Activated CD4-positive, CD25-positive, alpha-beta regulatory T cell treated with anti-CD3 and anti-CD28 coated beads, Interleukin-2, amount 50 U/mL, for 24 hours (primary cell): ENCODE results near the gene GPR158.

Experiments used
- ATAC-seq, 2 donors: fragments of 150-1000 bp; cut with Tn5 transposase; one replicate each; pipeline ENCODE4 v1.10.0; 2021; ENCODE audit warnings: mild to moderate bottlenecking in 1 of 2, moderate library complexity in 1 of 2

GPR158 gene

DNA sequence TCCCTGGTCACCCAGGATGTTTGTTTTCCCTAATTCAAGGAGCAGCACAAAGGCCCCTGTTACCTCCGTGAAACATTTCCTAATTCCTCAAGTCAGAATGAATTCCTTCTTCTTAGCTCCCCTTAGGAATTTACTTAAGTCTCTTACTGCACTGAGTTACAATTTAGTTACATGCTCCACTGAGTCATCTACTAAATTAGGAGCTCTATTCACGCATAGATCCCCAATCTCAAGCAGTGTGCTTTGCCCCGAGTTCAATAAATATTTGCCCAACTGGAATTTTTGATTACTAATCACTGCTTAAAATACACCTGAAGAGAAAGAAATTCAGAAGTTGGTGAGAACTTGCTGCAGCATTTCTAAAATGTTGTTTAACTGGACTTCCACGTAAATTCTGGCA is 429.8 kb downstream of the GPR158 start:
- no peak for ATAC-seq

DNA sequence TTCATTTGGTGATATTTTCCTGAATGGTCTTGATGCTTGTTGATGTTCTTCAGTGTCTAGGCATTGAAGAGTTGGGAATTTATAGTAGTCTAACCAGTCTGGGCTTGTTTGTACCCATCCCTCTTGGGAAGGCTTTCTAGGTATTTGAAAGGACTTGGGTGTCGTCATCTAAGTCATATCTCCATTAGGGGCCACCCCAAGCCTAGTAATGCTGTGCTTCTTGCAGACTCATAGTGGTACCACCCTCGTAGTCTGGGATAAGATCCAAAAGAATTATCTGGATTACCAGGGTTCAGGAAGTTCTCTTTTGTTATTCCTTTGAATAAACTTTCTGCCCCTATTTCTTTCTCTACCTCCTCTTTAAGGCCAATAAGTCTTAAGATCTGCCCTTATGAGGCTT is 439.9 kb downstream of the GPR158 start:
- no peak for ATAC-seq

GRCh38 chr10:25615926-25616325 is 441.1 kb downstream of the GPR158 start:
- no peak for ATAC-seq

DNA sequence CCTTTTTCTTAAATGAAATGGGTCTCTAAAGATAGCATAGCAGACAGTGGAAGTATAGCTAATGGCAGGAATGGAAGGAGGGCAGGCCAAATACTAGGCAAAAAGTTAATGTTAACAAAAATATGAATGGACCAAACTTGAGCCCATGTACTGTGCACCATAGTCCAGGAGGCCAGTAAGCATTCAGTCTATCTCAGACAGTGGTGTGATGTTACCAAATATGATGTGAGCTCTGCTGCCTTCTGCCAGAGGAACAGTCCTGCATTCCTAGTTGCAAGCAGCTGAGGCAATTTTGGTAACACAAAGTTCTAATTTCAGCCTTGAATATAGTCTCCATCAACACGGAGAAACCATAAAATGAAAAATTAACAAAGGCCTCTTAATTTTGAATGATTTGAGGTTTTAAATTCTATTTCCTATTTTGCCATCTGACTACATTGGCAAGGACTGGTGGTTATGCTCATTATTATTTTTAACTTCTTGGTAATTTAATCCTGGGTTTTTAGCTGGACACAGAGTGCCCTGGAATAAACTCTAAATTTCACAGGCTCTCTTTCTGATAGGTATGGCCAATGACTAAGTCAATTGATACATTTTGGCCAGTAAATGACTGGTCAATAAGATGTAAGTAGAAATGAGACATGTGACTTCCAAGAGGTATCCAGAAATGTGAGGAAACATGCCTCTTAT is 442.2 kb downstream of the GPR158 start:
- no peak for ATAC-seq

DNA sequence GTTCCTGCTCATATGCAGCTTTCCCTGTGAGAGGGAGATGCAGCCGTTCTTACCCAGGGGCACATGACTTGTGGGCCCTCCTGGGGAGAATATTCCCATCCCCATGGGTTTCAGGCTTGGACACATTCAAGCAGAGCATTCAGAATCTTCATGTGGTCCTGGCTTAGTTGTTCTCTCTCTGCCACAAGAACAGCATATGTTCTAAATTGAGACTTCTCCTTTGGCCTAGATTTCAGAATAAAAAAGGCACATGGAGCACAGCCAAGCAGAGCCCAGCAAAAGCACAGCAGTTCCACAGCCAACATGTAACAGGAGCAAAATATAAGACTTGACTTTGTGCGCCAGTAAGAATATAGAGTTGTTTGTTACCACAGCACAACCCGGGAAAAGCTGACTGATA is 452.8 kb downstream of the GPR158 start:
- ATAC-seq = no peak

DNA sequence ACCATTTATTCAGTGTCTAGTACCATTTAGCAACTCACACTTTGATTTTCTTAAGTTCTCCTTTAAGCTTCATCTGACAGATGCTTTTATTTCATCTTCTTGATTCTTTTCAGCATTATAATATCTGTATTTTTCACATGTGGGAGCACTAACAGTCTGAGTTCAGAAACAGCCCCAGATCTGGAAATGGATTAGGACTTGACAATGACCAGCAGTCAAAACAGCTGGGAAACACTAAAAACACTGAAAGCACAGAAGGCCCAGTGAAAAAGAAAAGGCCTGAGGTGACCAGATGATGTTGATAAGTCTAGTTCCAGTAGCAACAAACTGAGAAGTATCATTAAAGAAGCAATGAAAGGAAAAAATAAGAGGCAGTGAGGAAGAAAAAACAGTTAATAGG is 454.5 kb downstream of the GPR158 start:
- ATAC-seq = no peak

GRCh38 chr10:25631471-25631870 is 456.7 kb downstream of the GPR158 start:
- ATAC-seq = no peak

- no peak for ATAC-seq
Measured at GRCh38 chr10:25632802-25633201, 458.0 kb downstream of the GPR158 start.

DNA sequence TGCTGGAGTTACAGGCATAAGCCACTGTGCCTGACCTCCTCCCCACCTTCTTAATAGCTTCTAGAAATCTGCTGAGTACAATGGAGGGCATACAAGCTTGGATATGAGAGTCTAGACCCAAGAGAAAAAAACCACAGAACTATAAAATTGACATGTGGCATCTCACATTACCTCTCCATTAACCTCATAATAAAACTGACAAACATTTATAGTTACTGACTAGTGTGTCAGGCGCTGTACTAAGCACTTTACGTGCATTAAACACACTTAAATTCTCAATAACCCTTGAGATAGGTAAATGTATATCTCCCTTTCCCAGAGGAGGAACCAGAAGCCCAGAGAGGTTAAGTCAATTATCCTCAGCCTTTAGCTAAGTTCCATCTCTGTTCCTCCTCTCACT is 458.7 kb downstream of the GPR158 start:
- no peak for ATAC-seq

- ATAC-seq = no peak
Measured at GRCh38 chr10:25639646-25640045, 464.8 kb downstream of the GPR158 start.

DNA sequence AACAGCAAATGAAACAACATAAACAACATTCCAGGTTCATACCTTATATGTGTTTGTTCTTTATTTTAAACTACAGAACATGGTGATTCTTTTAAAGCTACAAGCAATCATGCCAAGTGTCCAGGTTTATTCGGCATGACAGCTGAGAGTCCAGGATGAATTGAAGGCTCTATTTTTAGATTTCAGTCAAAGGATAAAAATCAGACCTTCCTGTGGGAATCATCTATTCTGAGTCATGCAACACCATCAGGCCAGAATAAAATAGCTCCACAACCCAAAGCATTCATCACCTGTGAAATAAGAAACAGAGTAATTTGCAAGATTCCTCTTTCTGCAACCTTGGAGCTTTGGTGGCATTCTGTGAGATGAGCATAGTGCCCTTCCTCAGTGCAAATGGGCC is 466.8 kb downstream of the GPR158 start:
- ATAC-seq = no peak

DNA sequence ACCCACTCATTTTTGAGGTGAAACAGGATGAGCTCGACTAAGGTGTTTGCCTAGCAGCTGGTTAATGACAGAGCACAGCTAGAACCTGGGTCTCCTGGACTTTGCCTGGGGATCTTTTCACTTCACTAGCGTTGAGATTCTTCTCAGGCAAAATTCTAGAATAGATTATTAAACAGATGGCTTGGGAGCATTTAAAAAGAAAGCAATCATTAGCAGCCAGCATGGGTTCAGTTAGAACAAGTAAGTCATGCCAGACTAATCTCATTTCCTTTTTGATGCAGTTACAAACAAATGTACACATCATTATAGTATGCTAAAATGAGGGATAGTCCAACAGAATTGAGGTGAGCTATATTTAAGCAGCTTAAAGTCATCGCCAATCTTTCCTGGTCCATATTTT is 467.9 kb downstream of the GPR158 start:
- ATAC-seq = no peak

- ATAC-seq = no peak
Measured at GRCh38 chr10:25646371-25646770, 471.6 kb downstream of the GPR158 start.

GRCh38 chr10:25651534-25651933 is 476.7 kb downstream of the GPR158 start:
- ATAC-seq = no peak
